OCI-LY7 (cell line): Measurements from ENCODE around the gene PHF8. TPM values are rescaled to one million over a fixed set of nuclear protein-coding genes. Genes with fewer than 3 reads are reported as not detected.

Experiments used
- BruUV-seq: library from RNA; stranded (reverse); fragments of 400-500 nt; replicated peaks from 2 replicates; lab custom pipeline; 2021; lab: Mats Ljungman, UMichigan
- CTCF ChIA-PET: fragments of 300-600 bp; sonication (Branson Sonifier 250); formaldehyde crosslinking; loops from one replicate; lab custom pipeline; 2022; ENCODE audit warnings: antibody characterized with exemption; ENCODE audit not compliant: unreplicated experiment; lab: Charles Lee
- POLR2A ChIA-PET: fragments of 300-600 bp; sonication (Branson Sonifier 250); formaldehyde crosslinking; loops from one replicate; lab custom pipeline; 2022; ENCODE audit warnings: antibody characterized with exemption; lab: Charles Lee
- DNase-seq: peaks from one replicate; pipeline ENCODE4 v3.0.0-alpha.2; 2015; ENCODE audit warnings: low spot score
- H2AFZ ChIP-seq: fragments of 200-600 bp; sonication (generic), shearing (Covaris generic); 2 replicates; pipeline ENCODE4 v1.6.1; 2014; ENCODE audit warnings: mild to moderate bottlenecking, antibody characterized with exemption, low read length, moderate library complexity
- H3K27ac ChIP-seq: fragments of 200-600 bp; sonication (generic); 2 replicates; pipeline ENCODE4 v1.5.1; 2014; ENCODE audit warnings: mixed run types, low read depth, mild to moderate bottlenecking, moderate library complexity, low read length, inconsistent platforms; ENCODE audit not compliant: poor library complexity, severe bottlenecking
- H3K36me3 ChIP-seq: fragments of 200-600 bp; sonication (generic); 2 replicates; pipeline ENCODE4 v1.6.1; 2014; ENCODE audit warnings: mild to moderate bottlenecking, antibody characterized with exemption, low read length, moderate library complexity, mixed read lengths; ENCODE audit not compliant: insufficient read depth
- H3K4me1 ChIP-seq: fragments of 200-600 bp; sonication (generic); 2 replicates; pipeline ENCODE4 v1.5.1; 2014; ENCODE audit warnings: mild to moderate bottlenecking, low read length; ENCODE audit not compliant: insufficient read depth, poor library complexity, severe bottlenecking
- H3K4me2 ChIP-seq: fragments of 200-600 bp; sonication (generic); 2 replicates; pipeline ENCODE4 v1.6.1; 2014; ENCODE audit warnings: mild to moderate bottlenecking, low read length
- H3K4me3 ChIP-seq: fragments of 200-600 bp; sonication (generic); 2 replicates; pipeline ENCODE4 v1.5.1; 2014; ENCODE audit warnings: mild to moderate bottlenecking, low read depth, low read length; ENCODE audit not compliant: poor library complexity, severe bottlenecking
- H3K79me2 ChIP-seq: fragments of 200-600 bp; sonication (generic); 2 replicates; pipeline ENCODE4 v1.6.1; 2016; ENCODE audit warnings: low read depth, mild to moderate bottlenecking, low read length, moderate library complexity, mixed read lengths; ENCODE audit not compliant: insufficient read depth
- H3K9me2 ChIP-seq: fragments of 200-600 bp; sonication (generic); 2 replicates; pipeline ENCODE4 v1.6.1; 2016; ENCODE audit warnings: mild to moderate bottlenecking, low read length, mixed read lengths; ENCODE audit not compliant: insufficient read depth
- H3K9me3 ChIP-seq: fragments of 200-600 bp; sonication (generic); 2 replicates; pipeline ENCODE4 v1.6.1; 2014; ENCODE audit warnings: mild to moderate bottlenecking, mixed run types, low read length, mixed read lengths
- H4K20me1 ChIP-seq: fragments of 200-600 bp; sonication (generic); 2 replicates; pipeline ENCODE4 v1.6.1; 2014; ENCODE audit warnings: mild to moderate bottlenecking, antibody characterized with exemption, low read length, moderate library complexity, mixed read lengths; ENCODE audit not compliant: insufficient read depth
- EZH2phosphoT487 ChIP-seq: fragments of 200-600 bp; sonication (generic); IDR thresholded peaks from 2 replicates; pipeline ENCODE4 v1.6.1; 2018; ENCODE audit warnings: low read depth, borderline replicate concordance, mild to moderate bottlenecking, mixed run types, antibody characterized with exemption, low read length, moderate library complexity, mixed read lengths
- intact Hi-C: fragments of 100-400 bp; cut with micrococcal nuclease; formaldehyde crosslinking; loops from one replicate; pipeline ENCODE4 v1.10.0; 2022; ENCODE audit not compliant: unreplicated experiment
- total RNA-seq, 2 experiments: library from RNA; depleted of rRNA in 1 of 2; stranded (reverse); fragments of >200 nt in 1 of 2; shearing (Covaris generic) in 1 of 2; gene quantifications; 2 replicates each; pipeline ENCODE4 v1.2.3, GENCODE V29; 2014 to 2022
- TF ChIP-seq, protein P1 (sequence below): fragments of 200-600 bp; sonication (generic); conservative IDR thresholded peaks from 2 replicates; pipeline ENCODE4 v1.5.1; 2014; ENCODE audit warnings: mild to moderate bottlenecking, antibody characterized with exemption, low read length, moderate library complexity, mixed read lengths

PHF8 gene
- total RNA-seq, 2 experiments from 2014 or later = 29.7 to 44.2 TPM

DNA sequence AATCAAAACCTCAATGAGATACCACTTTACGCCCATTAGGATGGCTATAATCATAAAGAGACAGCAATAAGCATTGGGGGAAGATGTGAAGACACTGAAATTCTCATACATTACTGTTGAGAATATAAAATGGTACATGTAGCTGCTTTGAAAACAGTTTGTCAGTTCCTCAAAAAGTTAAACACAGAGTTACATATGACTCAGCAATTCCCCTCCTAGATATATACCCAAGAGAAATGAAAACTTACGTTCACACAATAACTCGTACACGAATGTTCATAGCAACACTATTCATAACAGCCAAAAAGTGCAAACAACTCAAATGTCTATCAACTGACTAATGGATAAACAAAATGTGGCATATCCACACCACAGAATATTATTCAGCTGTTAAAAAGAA, 36.6 kb downstream of the PHF8 start:
- Histone ChIP-seq H3K4me1 (no peaks in the 10 kb centered on the region), H3K9me2 (no peaks in the 10 kb centered on the region), H4K20me1 (no peaks in the 10 kb centered on the region), H3K9me3 (no peaks in the 10 kb centered on the region), H3K36me3 (peaks cover 61% of the 10 kb centered on the region), H2AFZ (no peak overlapping the region), H3K4me3 (no peak overlapping the region), H3K79me2 (no peaks in the 10 kb centered on the region), H3K27ac (no peak overlapping the region), H3K4me2 (no peak overlapping the region)
- CTCF ChIA-PET = no interaction called here
- DNase-seq = no peak
- intact Hi-C loops = no loop called here
- POLR2A ChIA-PET = no interaction called here
- TF ChIP-seq, protein P1, sequence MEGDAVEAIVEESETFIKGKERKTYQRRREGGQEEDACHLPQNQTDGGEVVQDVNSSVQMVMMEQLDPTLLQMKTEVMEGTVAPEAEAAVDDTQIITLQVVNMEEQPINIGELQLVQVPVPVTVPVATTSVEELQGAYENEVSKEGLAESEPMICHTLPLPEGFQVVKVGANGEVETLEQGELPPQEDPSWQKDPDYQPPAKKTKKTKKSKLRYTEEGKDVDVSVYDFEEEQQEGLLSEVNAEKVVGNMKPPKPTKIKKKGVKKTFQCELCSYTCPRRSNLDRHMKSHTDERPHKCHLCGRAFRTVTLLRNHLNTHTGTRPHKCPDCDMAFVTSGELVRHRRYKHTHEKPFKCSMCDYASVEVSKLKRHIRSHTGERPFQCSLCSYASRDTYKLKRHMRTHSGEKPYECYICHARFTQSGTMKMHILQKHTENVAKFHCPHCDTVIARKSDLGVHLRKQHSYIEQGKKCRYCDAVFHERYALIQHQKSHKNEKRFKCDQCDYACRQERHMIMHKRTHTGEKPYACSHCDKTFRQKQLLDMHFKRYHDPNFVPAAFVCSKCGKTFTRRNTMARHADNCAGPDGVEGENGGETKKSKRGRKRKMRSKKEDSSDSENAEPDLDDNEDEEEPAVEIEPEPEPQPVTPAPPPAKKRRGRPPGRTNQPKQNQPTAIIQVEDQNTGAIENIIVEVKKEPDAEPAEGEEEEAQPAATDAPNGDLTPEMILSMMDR = no peak
- TF ChIP-seq EZH2phosphoT487 = no peak
- BruUV-seq = no TSS peak

DNA sequence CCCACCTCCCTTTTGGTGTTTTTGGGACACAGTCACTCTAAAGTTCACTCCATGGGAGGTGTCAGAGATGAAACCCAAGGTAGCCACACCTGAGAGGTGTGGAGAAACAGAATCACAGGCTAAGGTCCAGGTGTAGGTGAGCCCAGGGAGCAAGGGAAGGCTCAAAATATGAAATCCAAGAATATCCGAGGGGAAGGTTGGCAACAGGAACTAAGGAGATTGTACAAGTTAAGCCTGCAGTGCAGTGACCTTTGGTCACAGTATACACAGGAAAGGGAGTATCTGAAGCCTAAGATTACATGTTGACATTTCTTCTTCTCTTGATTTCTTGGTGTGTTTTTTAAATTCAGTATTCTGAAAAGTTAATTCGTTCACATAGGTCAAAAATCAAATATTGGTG, 46.5 kb downstream of the PHF8 start:
- CTCF ChIA-PET = no interaction called here

DNA sequence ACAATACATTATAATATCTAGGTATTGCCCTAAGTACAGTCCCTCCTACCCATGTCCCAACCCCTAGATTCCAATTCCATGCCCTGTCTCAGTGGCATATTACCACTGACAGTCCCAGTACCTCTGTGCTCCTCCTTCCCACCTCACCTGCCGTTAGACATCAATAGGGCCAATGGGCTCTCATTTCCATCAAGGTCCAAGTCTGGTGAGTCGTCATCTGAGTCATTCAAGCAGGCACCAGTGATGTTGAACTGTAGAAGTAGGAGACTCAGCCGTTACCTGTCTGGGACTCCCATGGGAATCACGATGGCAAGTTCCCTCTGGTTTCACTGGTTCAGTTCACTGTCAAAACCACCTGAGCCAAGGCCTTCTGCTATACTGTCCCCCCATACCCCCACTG, 51.7 kb downstream of the PHF8 start:
- DNase-seq = no peak
- no peak for TF ChIP-seq EZH2phosphoT487
- TF ChIP-seq, protein P1 = no peak
- no peaks in the 10 kb centered on the region for H4K20me1 ChIP-seq
- H3K27ac ChIP-seq = no peak overlapping the region
- no peak overlapping the region for H2AFZ ChIP-seq
- no peaks in the 10 kb centered on the region for H3K4me1 ChIP-seq
- peaks cover 58% of the 10 kb centered on the region for H3K36me3 ChIP-seq
- no peak overlapping the region for H3K4me3 ChIP-seq
- no peaks in the 10 kb centered on the region for H3K9me2 ChIP-seq
- H3K4me2 ChIP-seq = no peak overlapping the region
- ChIA-PET POLR2A (no interaction called here), CTCF (no interaction called here)
- no peaks in the 10 kb centered on the region for H3K79me2 ChIP-seq
- intact Hi-C loops = no loop called here
- no peaks in the 10 kb centered on the region for H3K9me3 ChIP-seq
- BruUV-seq = no TSS peak

More for the DNA sequence above, 46.5 kb downstream of the PHF8 start:
- Histone ChIP-seq H3K36me3 (peaks cover 77% of the 10 kb centered on the region), H3K27ac (no peak overlapping the region), H2AFZ (no peak overlapping the region), H3K79me2 (no peaks in the 10 kb centered on the region), H4K20me1 (no peaks in the 10 kb centered on the region), H3K9me2 (no peaks in the 10 kb centered on the region), H3K9me3 (no peaks in the 10 kb centered on the region), H3K4me3 (no peak overlapping the region), H3K4me2 (no peak overlapping the region), H3K4me1 (no peaks in the 10 kb centered on the region)
- intact Hi-C loops = no loop called here
- no peak for DNase-seq
- BruUV-seq = no TSS peak
- TF ChIP-seq, protein P1 = no peak
- TF ChIP-seq EZH2phosphoT487 = no peak
- POLR2A ChIA-PET = interaction anchor here (0.7 kb wide), 1 partner anchor 76 kb away, joined by 3 read pairs; no protein-coding TSS in a partner anchor
